RPMI8226 (cell line): Measurements from ENCODE around the gene TANC1.

Experiments used
- DNase-seq: peaks from one replicate; pipeline ENCODE4 v3.0.0-alpha.2; 2015

The TANC1 gene

GRCh38 chr2:158963071-158963470 is 5.4 kb upstream of the TANC1 start:
- DNase-seq: no peak

DNA sequence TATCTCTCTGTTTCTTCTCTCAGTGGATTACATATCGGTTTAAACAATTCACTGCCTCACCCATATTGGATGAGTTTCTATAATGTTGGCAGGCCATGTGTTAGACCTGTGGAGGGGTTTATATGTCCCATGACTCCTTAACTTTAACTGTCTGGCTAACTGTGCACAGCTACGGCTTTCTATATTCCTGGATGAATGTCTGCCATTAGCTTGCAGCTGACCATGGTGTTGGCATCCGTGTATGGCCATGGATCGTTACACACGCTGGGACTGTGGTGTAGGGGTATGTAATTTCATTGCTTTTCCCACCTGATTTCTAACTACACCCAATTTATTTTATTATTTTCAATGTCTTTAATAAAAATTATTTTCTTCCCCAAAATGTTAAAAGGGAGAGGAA is 3.3 kb upstream of the TANC1 start:
- DNase-seq: no peak

DNA sequence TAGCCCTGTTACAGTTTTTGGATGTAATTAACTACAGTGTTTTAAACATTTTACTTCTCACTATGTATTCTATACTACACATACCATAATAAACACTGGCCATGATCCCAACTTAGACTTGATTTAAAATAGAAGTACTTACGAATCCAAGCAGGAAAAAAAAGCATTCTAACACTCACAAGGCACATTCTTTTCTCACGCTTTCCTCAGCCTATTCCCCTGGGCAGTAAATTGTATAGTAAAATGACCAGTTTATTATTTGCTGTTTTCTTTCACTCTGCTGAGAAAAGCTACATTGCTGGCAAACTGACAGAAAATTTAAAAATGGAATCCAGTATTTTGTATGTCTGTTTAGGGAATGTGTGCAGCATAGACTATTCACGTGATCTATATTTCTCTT is 2.8 kb upstream of the TANC1 start:
- DNase-seq: no peak

GRCh38 chr2:158966312-158966711 is 2.1 kb upstream of the TANC1 start:
- DNase-seq: no peak

GRCh38 chr2:158967114-158967730 is 1.2 kb upstream of the TANC1 start:
- DNase-seq: no peak

DNA sequence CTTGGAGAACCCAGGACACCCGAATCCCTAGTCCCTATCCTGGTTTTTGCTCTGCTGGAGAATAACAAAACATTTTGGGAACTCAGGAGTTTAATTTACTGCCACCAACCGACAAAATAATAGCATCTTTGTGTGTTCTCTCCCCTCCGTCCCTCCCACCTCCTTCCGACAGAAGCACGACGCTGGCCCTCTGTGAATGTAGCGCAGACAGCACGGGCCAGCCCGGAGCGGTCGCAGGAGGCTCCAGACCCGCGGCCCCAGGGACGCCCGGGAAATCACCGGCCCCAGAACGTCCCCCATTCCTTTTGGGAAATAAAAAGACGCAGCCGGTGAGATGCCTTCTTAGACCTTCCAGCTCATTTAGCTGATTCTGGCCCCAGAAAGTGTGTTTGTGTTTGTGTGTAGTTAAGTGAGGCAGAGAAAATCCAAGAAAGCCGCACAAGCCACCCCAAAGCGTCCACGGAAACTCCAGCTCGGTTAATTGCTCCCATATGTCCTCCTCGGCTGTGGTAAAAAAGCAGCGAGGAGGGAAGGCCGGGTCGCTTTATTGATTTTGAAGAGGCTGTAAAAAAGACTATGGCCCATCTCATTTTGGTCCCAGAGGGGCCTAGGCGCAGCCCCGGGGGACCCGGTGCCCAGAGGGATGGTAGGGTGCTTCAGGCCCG is 577 bp upstream of the TANC1 start:
- DNase-seq: no peak

GRCh38 chr2:158969162-158969714 is 798 bp downstream of the TANC1 start:
- no peak for DNase-seq

- no peak for DNase-seq
Observed at GRCh38 chr2:158969715-158970240, 1.3 kb downstream of the TANC1 start.

- DNase-seq: no peak
Observed at GRCh38 chr2:158970241-158970751, 1.9 kb downstream of the TANC1 start.

DNA sequence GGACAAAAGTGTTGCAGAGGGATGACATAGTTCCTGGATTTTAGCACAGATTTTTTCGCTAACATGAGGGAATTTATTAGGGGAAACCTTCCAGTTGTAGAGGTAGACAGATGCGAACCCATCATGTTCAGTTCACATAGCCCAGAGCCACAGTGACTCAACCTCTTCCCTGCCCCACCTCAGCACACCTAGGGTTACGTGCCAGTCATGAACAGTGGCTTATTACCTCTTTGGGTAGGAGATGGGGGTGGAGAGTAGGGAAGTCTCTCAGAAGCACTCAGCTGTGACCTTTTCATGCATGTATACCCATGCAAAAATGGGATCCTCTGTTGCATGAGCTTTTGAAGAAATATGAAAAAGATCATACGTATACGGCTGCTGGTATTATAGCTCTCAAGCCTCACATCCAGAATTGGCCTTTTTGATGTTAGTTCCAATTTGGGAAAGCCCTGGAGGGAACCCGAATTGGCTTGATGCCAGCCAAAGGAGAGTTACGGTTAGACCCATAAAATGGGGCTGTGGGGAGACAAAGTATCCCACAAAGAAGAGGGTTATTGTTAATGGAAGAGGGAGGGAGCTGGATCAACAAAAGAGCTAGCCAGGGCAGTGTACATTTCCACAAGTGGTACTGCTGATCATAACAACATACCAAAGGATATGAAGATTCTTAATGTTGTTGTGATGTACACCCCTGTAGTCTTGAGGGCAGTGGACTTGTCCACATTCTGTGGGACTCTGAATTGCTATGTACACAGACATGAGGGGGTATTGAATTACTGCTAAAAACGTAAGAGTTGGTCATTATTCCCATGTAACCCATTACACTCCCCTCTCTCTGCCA is 4.9 kb downstream of the TANC1 start:
- no peak for DNase-seq

DNA sequence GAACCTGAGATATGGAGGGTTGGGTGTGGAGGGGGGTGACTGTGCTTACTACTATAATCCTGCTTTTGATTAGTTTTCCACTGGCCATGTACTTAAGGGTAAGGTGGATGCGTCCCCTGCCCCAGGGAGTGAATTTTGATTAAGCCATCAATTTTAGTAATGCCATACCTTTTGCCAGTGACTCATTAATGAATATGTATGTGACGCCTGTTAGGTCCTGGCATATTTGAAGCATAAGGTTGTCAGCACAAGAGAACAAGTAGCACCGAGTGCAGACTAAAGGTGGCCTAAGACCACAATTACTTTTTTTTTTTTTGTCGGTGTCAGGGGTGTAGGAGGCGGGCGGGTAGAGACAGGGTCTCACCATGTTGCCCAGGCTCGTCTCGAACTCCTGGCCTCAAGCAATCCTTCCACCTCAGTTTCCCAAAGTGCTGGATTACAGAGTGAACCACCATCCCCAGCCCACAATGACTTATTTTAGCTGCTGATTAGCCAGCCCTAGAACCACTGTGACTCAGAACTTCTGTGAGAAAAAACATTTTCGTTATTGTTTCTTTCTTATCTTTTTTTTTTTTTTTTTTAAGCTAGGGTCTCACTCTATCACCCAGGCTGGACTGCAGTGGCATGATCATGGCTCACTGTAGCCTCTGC is 7.0 kb downstream of the TANC1 start:
- DNase-seq: no peak

GRCh38 chr2:158979772-158980171 is 11.3 kb downstream of the TANC1 start:
- DNase-seq: no peak

GRCh38 chr2:158984604-158985135 is 16.2 kb downstream of the TANC1 start:
- no peak for DNase-seq

DNA sequence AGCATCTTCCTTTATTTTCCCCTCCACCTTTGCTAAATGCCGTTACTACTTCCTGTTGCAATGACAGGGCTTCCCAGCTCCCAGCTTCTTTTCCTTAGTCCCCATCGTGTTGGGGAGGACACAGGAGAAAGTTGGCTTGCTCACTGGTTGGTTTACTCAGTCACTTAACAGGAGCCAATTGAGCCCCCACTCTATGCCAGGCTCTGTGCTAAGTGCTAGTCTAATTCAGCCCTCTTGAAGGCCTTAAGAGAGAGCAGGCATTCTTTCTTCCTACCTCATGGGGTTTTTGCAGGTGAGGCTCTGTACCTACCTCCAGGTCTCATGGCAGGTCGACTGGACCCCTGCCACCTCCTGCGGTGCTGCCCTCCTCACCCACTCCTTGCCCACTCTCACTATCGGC is 20.1 kb downstream of the TANC1 start:
- DNase-seq: no peak

DNA sequence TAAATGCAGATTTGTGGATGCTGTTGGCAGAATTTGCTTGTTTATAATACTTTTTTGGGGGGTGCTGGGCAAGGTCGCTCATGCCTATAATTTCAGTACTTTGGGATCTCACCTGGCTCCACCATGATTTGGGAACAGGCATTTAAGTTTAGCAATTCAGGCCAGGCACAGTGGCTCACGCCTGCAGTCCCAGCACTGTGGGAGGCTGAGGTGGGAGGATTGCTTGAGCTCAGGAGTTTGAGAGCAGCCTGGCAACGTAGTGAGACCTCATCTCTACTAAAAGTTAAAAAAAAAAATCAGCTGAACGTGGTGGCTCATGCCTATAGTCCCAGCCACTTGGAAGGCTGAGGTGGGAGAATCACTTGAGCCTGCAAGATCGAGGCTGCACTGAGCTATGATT is 20.7 kb downstream of the TANC1 start:
- DNase-seq: no peak

GRCh38 chr2:158990397-158991214 is 22.2 kb downstream of the TANC1 start:
- no peak for DNase-seq

DNA sequence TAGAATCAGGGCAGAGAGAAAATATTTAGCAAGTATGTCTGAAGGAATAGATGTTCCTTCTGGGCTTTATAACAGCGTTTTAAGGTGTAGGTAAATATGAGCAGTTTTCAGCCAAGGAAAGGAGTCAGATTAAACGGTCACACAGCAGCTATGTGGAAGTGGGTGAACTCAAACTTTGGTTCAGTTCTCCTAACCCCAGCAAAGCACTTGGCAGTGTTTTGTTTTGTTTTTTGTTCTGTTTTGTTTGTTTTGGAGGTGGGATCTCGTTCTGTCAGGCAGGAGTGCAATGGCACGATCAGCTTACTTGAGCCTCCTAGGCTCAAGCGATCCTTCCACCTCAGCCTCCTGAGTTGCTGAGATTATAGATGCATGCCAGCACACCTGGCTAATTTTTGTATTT is 24.6 kb downstream of the TANC1 start:
- no peak for DNase-seq

- no peak for DNase-seq
Observed at GRCh38 chr2:158993721-158994587, 25.5 kb downstream of the TANC1 start.

GRCh38 chr2:158994920-158995676 is 26.7 kb downstream of the TANC1 start:
- DNase-seq: no peak

DNA sequence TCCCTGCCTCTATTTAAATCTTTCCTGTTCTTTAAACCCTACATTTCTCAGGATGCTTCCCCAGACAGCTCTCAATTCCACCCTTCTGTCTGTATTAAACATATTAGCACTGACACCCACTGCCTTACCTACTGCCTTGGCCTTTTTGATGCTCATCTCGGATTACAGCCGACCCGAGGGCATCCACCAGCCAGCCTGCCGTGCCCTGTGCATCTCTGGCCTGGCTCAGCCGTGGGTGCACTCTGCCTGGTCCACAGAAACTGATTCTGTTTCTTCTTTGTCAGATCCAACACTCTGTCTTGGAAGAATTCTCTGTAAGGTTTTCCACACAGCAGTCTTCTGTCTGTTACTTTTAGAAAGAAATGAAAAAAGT is 27.2 kb downstream of the TANC1 start:
- no peak for DNase-seq
